H4 (cell line): ENCODE results near the gene SLC29A3. TPM values are rescaled to one million over a fixed set of nuclear protein-coding genes. Genes with fewer than 3 reads are reported as not detected.

Source experiments
- DNase-seq: peaks from one replicate; pipeline ENCODE4 v3.0.0-alpha.2; 2015; ENCODE audit warnings: low spot score
- total RNA-seq: library from RNA; depleted of rRNA; stranded (reverse); fragments of >200 nt; shearing (Covaris generic); gene quantifications from 2 replicates; pipeline ENCODE4 v1.2.3, GENCODE V29; 2014

Gene SLC29A3
- total RNA-seq, 1 experiment from 2014 or later: 3.3 TPM

GRCh38 chr10:71392791-71393781, 74.0 kb downstream of the SLC29A3 start:
- no peak for DNase-seq

- DNase-seq: no peak
Observed at GRCh38 chr10:71393841-71394475, 74.9 kb downstream of the SLC29A3 start.

GRCh38 chr10:71394926-71395562, 76.0 kb downstream of the SLC29A3 start:
- DNase-seq: no peak

- DNase-seq: no peak
Observed at GRCh38 chr10:71395621-71396020, 76.6 kb downstream of the SLC29A3 start.

- DNase-seq: no peak
Observed at GRCh38 chr10:71396084-71396710, 77.1 kb downstream of the SLC29A3 start.

- DNase-seq: no peak
Observed at GRCh38 chr10:71396711-71397295, 77.7 kb downstream of the SLC29A3 start, which contains the start of gene CDH23. Gene CDH23 (plus strand): TSS chr10:71396920. CDS start chr10:71439832, 42,912 bp downstream.

- DNase-seq: no peak
Observed at GRCh38 chr10:71397296-71398212, 78.5 kb downstream of the SLC29A3 start.

GRCh38 chr10:71398976-71399375, 79.9 kb downstream of the SLC29A3 start:
- DNase-seq: no peak

- DNase-seq: no peak
Observed at GRCh38 chr10:71399946-71400345, 80.9 kb downstream of the SLC29A3 start.

- no peak for DNase-seq
Observed at GRCh38 chr10:71401056-71401455, 82.0 kb downstream of the SLC29A3 start.

- no peak for DNase-seq
Observed at GRCh38 chr10:71402005-71402404, 82.9 kb downstream of the SLC29A3 start.

GRCh38 chr10:71404503-71405295, 85.6 kb downstream of the SLC29A3 start:
- DNase-seq: no peak

- no peak for DNase-seq
Observed at GRCh38 chr10:71406878-71407277, 87.8 kb downstream of the SLC29A3 start.

GRCh38 chr10:71408436-71409225, 89.6 kb downstream of the SLC29A3 start:
- no peak for DNase-seq

GRCh38 chr10:71409516-71410104, 90.6 kb downstream of the SLC29A3 start:
- DNase-seq: no peak
